CD4-positive, alpha-beta T cell treated with Interleukin-17A for 1 hour (primary cell): ENCODE data around the gene SFR1.

Experiments
- DNase-seq: peaks from one replicate; pipeline ENCODE4 v3.0.0-alpha.2; 2020

Gene SFR1

DNA sequence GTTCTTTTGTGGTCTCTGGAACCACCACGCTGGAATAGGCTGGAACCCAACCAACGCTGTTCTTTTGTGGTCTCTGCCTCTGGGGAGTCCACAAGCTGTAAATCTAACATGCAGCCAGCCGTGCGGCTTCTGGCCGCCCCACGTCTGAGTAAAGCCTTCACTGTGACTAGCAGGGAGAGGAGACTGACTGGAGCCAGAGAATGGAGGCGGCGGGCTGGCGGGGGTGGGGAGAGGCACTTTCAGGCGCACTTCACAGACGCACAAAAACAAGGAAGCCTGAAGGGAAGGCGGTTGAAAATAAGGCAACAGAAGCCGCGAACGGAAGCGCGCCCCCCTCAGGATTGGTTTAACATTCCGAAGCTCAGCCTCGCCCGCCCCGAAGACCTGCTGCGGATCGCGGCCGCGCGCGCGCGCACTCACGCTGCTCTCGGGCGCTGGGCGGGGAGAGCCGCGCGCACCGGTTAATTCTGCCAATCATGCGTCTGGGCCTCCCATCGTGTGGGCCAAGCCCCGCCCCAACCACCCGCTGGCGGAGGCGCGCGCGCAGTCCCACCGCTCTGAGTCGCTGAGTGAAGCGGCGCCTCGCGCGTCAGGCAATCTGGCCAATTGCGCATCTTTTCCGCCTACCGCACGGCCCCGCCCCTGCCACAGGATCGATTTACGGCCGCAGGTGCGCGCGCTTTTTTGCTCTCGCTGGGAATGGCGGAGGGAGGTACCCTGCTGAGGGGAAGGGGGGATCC lies at the start of gene SFR1:
SFR1 (plus strand) TSS at position 687 of the 740 bp plus-strand sequence; CDS start at position 700, 13 bp downstream.
- DNase-seq: peak; percentile 99

DNA sequence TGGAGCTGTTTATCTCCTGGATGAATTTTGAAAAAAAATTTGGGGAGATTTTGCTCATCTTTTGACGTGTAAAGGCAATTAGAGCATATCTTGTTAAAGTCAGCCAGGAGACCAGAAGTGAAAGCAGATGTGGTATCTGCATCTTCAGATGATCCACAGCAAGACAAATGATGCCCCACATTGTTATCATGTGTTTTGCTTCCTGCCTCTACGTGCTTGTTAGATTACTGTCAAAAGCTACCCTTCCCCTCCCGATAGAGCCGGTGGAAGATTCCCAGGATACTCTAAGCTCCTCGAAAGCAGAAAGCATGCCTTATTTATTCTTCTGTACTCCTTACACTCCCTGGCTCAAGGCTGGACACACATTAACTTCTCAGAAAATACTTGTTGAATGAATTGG lies 49.2 kb upstream of the SFR1 start:
- no peak for DNase-seq

GRCh38 chr10:104074505-104074904 lies 47.5 kb upstream of the SFR1 start:
- no peak for DNase-seq

DNA sequence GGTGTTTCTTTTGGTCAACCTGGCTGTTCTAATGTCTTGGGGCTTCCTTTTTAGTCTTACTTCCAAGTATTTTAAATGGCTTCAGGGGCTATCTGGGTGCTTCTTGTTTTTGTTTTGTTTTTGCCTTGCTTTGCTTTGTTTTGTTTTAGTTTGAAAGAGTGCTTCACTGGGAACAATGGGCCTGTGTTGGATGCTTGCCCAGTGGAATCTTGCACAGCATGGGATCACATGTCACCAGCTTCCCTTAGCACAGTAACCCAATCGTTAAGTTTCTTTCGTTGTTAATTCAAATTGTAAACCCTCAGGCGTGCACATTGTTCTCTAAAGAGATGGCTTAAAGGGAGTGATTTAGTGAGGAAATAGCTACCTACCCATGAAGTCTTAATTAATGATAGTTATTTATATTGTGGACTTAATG lies 45.2 kb upstream of the SFR1 start:
- no peak for DNase-seq

DNA sequence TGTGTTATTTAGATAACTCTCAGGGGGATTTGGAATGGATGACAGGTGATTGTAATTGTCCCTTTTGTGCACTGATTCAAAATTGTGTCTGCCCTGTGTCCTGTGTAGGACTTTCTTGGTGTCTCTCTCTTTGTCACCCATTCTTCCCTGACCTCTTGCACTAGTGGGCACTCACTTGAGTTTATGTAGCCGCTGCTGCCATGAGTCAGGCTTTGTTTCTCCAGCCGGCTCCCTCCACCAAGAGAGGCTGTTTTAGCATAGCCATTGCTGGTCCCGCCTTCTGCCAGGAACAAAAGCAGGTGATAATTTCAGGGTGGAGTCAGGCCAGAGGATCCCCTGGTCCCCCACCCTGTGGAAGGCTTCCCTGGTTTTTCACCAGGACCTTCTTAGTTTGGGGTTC lies 44.7 kb upstream of the SFR1 start:
- DNase-seq: no peak

DNA sequence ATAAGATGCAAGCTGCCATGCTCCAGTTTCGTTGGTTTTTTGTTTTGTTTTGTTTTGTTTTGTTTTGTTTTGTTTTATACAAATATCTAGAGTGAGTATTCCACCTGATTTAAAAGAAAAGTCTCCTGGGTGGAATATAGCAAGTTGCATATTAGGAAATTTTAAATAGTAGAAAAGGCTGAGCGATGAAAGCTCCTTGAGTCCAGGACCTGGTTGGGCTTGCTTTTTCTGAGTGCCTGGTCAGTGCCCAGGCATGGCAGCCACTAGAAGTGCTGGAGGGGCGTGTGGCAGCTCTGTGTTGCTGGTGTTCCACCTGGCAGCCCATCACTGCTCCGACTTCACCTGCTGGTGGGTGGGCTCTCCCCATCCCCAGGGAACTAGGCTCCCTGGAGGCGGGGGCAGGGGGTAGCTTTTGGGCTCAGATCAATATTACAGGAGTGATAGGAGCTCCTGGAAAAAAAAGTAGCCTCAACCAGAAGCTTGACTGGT lies 44.3 kb upstream of the SFR1 start:
- no peak for DNase-seq

DNA sequence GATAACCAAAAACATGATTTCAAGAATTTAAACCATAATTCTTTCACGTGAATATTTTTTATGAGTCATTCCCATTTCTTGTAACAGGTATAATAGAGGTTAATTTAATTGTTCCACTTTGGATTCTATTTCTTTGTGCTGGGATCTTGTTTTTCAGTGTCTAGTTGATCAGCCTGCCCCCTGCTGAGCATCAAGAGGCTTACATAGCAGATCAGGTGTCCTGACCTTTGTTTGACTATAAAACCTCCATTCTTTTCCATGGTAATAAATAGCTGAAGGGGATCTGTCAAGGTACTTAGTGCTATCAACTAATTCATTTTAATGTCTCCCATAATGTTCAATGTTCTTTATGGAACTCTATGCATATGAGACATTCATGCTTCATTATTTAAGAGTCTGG lies 41.2 kb upstream of the SFR1 start:
- peak; percentile 28 for DNase-seq

- no peak for DNase-seq
Observed at GRCh38 chr10:104081998-104082397, 40.0 kb upstream of the SFR1 start.

- no peak for DNase-seq
Observed at GRCh38 chr10:104084482-104085142, 37.4 kb upstream of the SFR1 start.

DNA sequence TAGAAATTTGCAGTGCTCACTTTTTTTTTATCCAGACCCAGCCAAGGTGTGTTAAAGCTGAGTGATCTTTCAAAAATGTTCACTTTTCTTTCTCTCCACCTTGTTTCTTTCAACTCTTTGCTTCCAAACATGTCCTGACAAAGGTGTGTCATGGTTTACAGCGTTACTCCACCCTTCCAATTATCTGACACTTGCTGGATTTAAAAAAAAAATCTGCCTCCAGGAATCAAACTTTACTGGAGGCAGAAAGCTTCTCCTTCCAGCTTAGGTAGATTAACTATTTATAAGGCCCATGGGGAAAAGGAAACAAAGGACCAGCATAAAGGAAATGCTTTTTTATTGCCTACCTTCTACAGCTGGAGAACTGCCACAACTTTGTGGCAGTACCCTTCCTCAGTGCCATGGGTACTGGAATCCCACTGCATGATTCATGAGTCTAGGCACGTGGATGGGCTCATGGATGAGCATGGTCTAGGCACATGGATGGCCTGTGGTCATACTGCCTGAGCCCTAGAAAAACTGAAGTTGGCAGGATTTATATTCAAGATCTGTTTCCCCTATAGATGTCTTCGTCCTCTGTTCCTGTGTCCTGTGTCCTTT lies 36.1 kb upstream of the SFR1 start, which contains the start of gene COL17A1:
COL17A1 (minus strand) TSS at position 80 of the 600 bp plus-strand sequence. CDS start 5,207 bp downstream, outside the sequence.
- DNase-seq: no peak

- no peak for DNase-seq
Observed at GRCh38 chr10:104088239-104088638, 33.7 kb upstream of the SFR1 start.

DNA sequence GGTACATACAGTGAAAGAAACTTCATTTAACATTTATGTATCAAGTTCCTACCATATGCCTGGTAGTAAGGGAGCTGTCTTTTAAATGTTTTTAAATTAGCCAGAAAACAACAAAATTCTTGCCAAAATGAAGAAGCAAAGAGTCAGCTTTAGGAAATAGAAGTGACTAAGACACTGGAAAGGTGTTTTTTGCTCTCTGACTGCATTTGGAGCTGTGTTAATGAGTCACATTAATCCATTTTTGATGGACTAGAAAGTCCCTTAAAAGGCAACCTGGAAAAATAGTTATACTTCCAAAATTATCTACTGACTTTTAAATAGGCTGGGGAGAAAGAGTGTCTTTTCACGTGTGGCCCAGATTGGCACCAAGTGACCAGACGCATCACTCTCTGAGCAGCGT lies 32.4 kb upstream of the SFR1 start:
- no peak for DNase-seq

- no peak for DNase-seq
Observed at GRCh38 chr10:104090611-104091010, 31.4 kb upstream of the SFR1 start.

GRCh38 chr10:104092749-104093148 lies 29.2 kb upstream of the SFR1 start:
- no peak for DNase-seq

DNA sequence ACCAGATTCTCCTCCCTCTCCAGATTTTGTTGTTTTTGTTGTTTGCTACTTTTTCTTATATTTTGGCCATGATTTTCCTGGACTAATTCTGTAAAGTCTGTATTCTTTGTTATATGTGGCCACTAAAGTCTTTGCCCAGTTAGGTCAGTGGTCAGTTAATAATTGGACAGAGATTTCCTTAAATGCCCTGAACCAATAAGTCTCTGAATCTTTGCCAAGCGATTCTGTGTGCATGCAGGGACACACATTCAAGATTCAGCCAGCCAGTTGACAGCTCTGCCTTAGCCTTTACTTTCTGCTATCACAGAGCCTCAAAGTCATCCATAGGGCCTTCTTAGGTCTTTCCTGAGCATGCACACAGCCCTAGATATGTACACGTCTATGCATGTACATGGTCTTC lies 25.3 kb upstream of the SFR1 start:
- no peak for DNase-seq

- DNase-seq: no peak
Observed at GRCh38 chr10:104098358-104098925, 23.5 kb upstream of the SFR1 start.

DNA sequence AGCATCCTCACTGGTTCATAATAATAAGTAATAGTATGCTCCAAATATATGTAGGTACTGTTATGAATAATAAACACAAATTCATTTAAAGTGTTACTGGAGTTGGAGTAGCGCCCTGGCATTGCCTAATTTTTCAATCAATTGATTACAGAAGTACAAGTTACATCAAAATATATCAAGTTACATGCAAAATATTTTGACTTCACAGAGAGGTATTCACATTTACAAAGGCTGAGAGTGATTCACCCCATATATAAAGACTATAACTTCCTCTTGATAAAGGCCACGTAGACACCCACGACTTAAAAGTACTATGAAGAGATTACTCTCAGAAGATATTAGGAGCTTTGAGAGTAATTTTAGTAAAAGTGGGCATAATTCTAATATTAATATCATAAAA lies 22.7 kb upstream of the SFR1 start:
- no peak for DNase-seq

GRCh38 chr10:104099941-104100340 lies 22.0 kb upstream of the SFR1 start:
- no peak for DNase-seq

- no peak for DNase-seq
Observed at GRCh38 chr10:104100795-104101194, 21.2 kb upstream of the SFR1 start.

GRCh38 chr10:104101902-104102301 lies 20.1 kb upstream of the SFR1 start:
- no peak for DNase-seq

DNA sequence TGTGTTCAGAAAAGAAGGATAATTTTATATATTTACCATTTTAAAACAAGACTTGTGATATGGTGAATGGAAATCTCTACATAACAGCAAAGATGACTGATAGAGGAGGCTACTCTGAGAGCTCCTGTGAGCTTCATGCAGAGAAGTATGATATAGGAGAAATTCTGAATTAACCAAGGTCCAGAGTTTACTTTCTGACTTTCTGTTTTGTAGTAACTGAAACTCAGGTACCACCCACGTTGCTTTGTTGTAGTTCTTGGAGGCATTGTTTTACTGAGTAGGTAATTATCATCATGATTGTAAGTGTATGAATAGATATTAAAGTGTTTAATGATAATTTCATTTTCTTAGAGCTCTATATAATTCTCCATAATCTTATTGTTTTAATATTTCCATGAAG lies 18.0 kb upstream of the SFR1 start:
- DNase-seq: no peak

DNA sequence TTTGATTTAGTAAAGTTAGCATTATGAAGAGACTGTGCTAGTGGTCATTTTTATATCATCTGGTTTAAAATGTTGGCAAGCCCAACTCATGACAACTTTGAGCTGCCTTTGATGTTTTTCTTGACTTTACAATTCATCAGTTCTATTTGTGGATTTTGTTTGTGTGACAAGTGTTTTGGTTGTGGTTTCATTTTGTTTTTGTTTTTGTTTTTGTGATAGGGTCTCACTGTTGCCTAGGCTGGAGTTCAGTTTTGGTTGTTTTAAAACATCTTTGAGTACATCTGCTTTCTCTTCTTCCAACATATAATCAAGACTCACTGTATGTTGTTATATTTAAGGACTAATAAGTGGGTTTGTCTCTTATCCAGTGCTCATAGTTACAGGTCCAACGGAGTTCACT lies 17.6 kb upstream of the SFR1 start:
- DNase-seq: no peak

GRCh38 chr10:104104926-104105325 lies 17.0 kb upstream of the SFR1 start:
- no peak for DNase-seq
